Memory B cell (primary cell): ENCODE measurements around the gene GLS2.
"Not testable (repeated sequence)": the region's sequence is repeated elsewhere in the genome, so short reads cannot be mapped to it uniquely, and the experiment has no call there.

ENCODE experiments used
- ATAC-seq: fragments of 150-1000 bp; cut with Tn5 transposase; 2 replicates; pipeline ENCODE4 v1.10.0; 2021; ENCODE audit warnings: low read depth, mild to moderate bottlenecking, moderate library complexity
- DNase-seq, 2 donors: peaks; one replicate each; pipeline ENCODE4 v3.0.0; 2022; ENCODE audit warnings: low spot score in 2 of 2
- H3K27ac Mint-ChIP-seq: one replicate; pipeline ENCODE4 v1.8.0; 2022; ENCODE audit warnings: mild to moderate bottlenecking, moderate library complexity, mixed read lengths
- H3K27me3 Mint-ChIP-seq: one replicate; pipeline ENCODE4 v1.8.0; 2022; ENCODE audit warnings: mixed read lengths
- H3K36me3 Mint-ChIP-seq: one replicate; pipeline ENCODE4 v1.8.0; 2022; ENCODE audit warnings: mild to moderate bottlenecking, mixed read lengths
- H3K4me1 Mint-ChIP-seq: one replicate; pipeline ENCODE4 v1.8.0; 2022; ENCODE audit warnings: mixed read lengths
- H3K4me3 Mint-ChIP-seq: one replicate; pipeline ENCODE4 v1.8.0; 2022; ENCODE audit warnings: mild to moderate bottlenecking, moderate library complexity, mixed read lengths
- H3K9me3 Mint-ChIP-seq: one replicate; pipeline ENCODE4 v1.8.0; 2022; ENCODE audit warnings: mixed read lengths

Gene GLS2

DNA sequence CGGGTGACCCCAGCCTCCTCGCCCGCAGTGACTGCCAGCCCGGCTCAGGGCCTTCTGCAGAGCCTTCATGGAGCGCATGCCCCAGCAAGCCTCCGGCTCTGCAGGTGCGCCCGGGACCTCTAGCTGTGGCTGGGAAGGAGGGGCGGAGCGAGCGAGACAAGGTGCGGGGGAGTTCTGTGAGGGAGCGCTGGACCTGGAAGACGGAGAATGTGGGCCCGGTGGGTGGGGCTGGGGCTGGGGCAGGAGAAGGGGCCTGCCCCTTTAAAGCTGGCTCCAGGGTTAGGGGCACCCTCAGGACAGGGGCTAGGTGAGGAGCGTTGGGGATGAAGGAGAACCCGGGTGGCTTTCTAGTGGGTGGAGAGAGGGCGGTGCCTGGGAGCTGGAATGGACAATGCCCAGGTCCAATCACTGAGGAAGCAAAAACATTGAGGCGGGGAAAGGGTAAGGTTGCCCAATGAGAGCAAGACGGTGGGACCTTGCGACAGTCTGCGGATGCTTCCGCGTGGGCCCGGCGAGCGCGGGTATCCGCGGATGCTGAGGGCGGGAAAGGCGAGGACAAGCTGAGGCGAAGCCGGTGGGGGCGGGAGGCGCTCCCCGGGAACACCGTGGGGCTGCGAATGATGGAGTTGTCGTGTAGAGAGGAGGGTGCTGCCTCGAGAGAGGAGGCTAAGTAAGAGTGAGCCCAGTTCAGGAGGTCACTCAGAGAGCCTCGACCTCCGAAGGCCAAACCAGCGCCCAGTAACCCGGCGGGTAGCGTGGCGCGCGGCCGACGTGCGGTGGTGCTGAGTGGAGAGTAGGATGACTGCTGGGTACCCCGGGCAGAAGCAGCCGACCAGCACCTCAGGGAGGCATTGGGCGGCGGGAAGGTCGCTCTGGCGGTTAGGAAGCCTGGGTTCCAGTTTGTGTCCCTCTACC lies at the start of gene GLS2:
Gene GLS2, minus strand, starts transcription at position 121 of the 915 bp plus-strand sequence. Its CDS starts 43 bp downstream, at position 78.
- Mint-ChIP-seq H3K4me3 (peak within 1 kb of the TSS; percentile 97), H3K9me3 (no peaks in the 10 kb centered on the region), H3K27me3 (peaks cover 3% of the 10 kb centered on the region), H3K27ac (peak within 1 kb of the TSS; percentile 32), H3K36me3 (no peaks in the 10 kb centered on the region), H3K4me1 (peaks cover 10% of the 10 kb centered on the region)
- DNase-seq (peak; percentile 63 to 72), ATAC-seq (peak; percentile 94)

GRCh38 chr12:56537546-56537945 lies 49.6 kb upstream of the GLS2 start:
- no peaks in the 10 kb centered on the region for H3K27me3 Mint-ChIP-seq
- H3K4me1 Mint-ChIP-seq: peaks cover 5% of the 10 kb centered on the region
- ATAC-seq (no peak), DNase-seq (no peak)
- no peak overlapping the region for H3K4me3 Mint-ChIP-seq
- H3K27ac Mint-ChIP-seq: no peak overlapping the region
- H3K36me3 Mint-ChIP-seq: peaks cover 1% of the 10 kb centered on the region
- H3K9me3 Mint-ChIP-seq: no peaks in the 10 kb centered on the region

- no peak overlapping the region for H3K4me3 Mint-ChIP-seq
- no peak overlapping the region for H3K27ac Mint-ChIP-seq
- H3K36me3 Mint-ChIP-seq: peaks cover under 1% of the 10 kb centered on the region
- DNase-seq (no peak), ATAC-seq (no peak)
- H3K27me3 Mint-ChIP-seq: no peaks in the 10 kb centered on the region
- no peaks in the 10 kb centered on the region for H3K4me1 Mint-ChIP-seq
- no peaks in the 10 kb centered on the region for H3K9me3 Mint-ChIP-seq
Measured at GRCh38 chr12:56530390-56531055, 42.6 kb upstream of the GLS2 start.

DNA sequence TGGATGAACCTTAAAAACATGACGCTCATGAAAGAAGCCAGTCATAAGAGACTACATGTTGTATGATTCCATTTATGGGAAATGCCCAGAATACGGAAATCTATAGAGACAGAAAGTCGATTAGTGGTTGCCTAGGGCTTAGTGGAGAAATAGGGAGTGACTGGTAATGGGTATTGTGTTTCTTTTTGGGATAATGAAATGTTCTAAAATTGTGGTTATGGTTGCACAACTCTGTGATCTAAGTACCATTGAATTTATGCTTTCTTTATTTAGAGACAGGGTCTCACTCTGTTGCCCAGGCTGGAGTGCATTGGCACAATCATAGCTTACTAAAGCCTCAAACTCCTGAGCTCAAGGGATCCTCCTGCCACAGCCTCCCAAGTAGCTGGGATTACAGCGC lies 41.7 kb upstream of the GLS2 start:
- ATAC-seq (no peak), DNase-seq (no peak)
- no peaks in the 10 kb centered on the region for H3K9me3 Mint-ChIP-seq
- no peak overlapping the region for H3K4me3 Mint-ChIP-seq
- no peaks in the 10 kb centered on the region for H3K27me3 Mint-ChIP-seq
- no peak overlapping the region for H3K27ac Mint-ChIP-seq
- no peaks in the 10 kb centered on the region for H3K4me1 Mint-ChIP-seq
- no peaks in the 10 kb centered on the region for H3K36me3 Mint-ChIP-seq

GRCh38 chr12:56528846-56529245 lies 40.9 kb upstream of the GLS2 start:
- Mint-ChIP-seq H3K27ac (no peak overlapping the region), H3K4me3 (no peak overlapping the region), H3K27me3 (no peaks in the 10 kb centered on the region), H3K36me3 (no peaks in the 10 kb centered on the region), H3K4me1 (no peaks in the 10 kb centered on the region), H3K9me3 (no peaks in the 10 kb centered on the region)
- DNase-seq: no peak
- no peak for ATAC-seq

DNA sequence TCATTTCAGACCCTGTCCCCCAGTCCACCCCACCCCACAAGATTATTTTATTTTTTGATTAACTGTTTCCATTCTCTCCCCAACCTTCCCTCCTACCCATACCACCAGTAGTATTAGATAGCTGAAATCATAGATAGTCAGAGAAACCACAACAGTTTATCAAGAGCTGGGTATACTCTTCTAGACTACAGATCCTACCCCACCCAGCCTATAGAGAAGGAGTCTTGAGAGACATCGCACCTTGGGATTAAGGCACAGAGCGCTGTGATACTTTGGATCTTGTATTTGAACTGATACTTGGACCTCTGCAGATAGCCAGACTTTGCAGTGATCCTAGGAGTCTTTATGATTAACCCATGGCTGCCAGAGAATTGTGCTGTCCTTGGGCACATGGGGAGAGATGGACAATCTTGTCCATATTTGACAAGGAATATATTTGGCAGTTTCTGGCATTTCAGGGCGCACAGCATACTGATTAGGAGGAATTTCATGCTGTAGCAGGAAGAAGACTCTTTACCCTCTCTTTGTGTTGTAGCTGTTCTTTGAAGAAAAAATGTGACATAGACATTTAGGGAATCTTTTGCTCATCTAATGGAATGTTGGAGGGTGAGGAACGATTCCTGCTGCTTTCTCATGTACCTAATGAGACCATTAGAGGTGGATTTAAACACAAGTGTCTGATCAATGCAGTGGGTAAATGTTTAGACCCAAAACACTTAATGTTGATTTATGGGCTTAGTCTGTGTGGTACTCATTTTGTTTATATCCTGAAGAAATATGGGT lies 34.6 kb upstream of the GLS2 start:
- Mint-ChIP-seq H3K27ac (peak overlapping the region; percentile 96), H3K27me3 (no peaks in the 10 kb centered on the region), H3K4me3 (peak overlapping the region; percentile 97), H3K36me3 (no peaks in the 10 kb centered on the region), H3K4me1 (peaks cover 20% of the 10 kb centered on the region), H3K9me3 (no peaks in the 10 kb centered on the region)
- ATAC-seq (no peak), DNase-seq (no peak)

GRCh38 chr12:56521590-56522371 lies 33.8 kb upstream of the GLS2 start, which contains the start of gene RBMS2:
Gene RBMS2, plus strand, starts transcription at chr12:56521820. Its CDS starts 204 bp downstream, at chr12:56522024.
- H3K27me3 Mint-ChIP-seq: no peaks in the 10 kb centered on the region
- peaks cover 20% of the 10 kb centered on the region for H3K4me1 Mint-ChIP-seq
- peak within 1 kb of the TSS; percentile 97 for H3K4me3 Mint-ChIP-seq
- no peaks in the 10 kb centered on the region for H3K9me3 Mint-ChIP-seq
- peak within 1 kb of the TSS; percentile 96 for H3K27ac Mint-ChIP-seq
- peak in 1 of 2 donors; percentile 30 for DNase-seq
- H3K36me3 Mint-ChIP-seq: no peaks in the 10 kb centered on the region
- ATAC-seq: peak; percentile 98

DNA sequence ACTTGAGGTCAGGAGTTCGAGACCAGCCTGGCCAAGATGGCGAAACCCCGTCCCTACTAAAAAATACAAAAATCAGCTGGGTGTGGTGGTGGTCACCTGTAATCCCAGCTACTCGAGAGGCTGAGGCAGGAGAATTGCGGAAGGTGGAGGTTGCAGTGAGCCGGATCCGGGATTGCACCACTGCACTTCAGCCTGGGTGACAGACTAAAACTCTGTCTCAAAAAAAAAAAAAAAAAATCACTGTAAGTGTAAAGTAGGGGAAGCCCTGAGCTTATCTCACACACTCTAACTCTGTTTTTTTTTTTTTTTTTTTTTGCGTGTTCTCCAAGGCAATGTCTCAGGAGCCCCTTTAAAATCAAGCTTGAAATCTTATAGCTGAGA lies 33.2 kb upstream of the GLS2 start:
- Mint-ChIP-seq H3K9me3 (no peaks in the 10 kb centered on the region), H3K36me3 (no peaks in the 10 kb centered on the region), H3K27ac (peak overlapping the region; percentile 96), H3K4me1 (peaks cover 20% of the 10 kb centered on the region), H3K27me3 (no peaks in the 10 kb centered on the region), H3K4me3 (peak overlapping the region; percentile 97)
- ATAC-seq (peak; percentile 48), DNase-seq (no peak)

DNA sequence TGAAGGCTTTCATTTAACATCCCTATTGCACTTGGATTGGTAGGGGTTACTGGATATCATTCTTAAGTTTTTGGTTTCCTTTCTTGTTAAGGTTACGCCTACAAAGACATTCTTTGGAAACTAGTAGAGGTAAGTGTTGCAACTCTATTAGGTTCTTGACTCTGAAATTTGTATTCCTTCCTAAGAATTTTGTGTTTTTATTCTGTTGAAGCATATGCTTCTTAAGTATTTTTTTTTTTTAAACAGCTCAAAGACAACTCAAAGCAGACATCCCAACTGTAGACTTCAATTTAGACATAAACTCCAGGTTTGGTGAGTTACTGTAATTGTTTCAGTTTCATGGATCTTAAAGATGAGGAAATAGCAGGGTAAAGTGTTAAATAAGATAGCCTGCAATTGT lies 32.5 kb upstream of the GLS2 start:
- Mint-ChIP-seq H3K4me3 (no peak overlapping the region), H3K27ac (no peak overlapping the region), H3K27me3 (no peaks in the 10 kb centered on the region), H3K36me3 (no peaks in the 10 kb centered on the region), H3K9me3 (no peaks in the 10 kb centered on the region), H3K4me1 (peaks cover 20% of the 10 kb centered on the region)
- no peak for ATAC-seq
- DNase-seq: no peak

GRCh38 chr12:56520048-56520447 lies 32.1 kb upstream of the GLS2 start:
- Mint-ChIP-seq H3K4me3 (no peak overlapping the region), H3K4me1 (peaks cover 20% of the 10 kb centered on the region), H3K36me3 (no peaks in the 10 kb centered on the region), H3K27me3 (no peaks in the 10 kb centered on the region), H3K9me3 (no peaks in the 10 kb centered on the region), H3K27ac (no peak overlapping the region)
- ATAC-seq (no peak), DNase-seq (no peak)

DNA sequence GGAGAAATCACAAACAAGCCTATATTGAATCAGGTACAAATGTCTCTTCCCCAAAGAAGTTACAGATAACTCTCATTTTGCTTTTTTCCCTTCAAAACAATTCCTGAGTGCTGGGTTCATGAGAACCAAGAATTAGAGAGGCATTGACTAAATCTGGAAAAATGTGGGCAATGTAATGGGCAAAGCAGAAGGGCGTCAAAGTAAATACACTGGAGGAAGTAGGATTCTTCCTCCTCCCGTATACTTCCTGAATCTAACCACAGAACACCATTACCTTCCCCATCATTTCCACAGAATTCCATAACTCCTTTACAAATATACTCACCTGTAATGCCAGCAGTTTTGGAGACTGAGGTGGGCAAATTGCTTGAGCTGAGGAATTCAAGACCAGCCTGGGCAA lies 30.6 kb upstream of the GLS2 start:
- no peak overlapping the region for H3K4me3 Mint-ChIP-seq
- no peaks in the 10 kb centered on the region for H3K36me3 Mint-ChIP-seq
- DNase-seq (no peak), ATAC-seq (no peak)
- no peak overlapping the region for H3K27ac Mint-ChIP-seq
- H3K27me3 Mint-ChIP-seq: no peaks in the 10 kb centered on the region
- H3K9me3 Mint-ChIP-seq: no peaks in the 10 kb centered on the region
- H3K4me1 Mint-ChIP-seq: peaks cover 20% of the 10 kb centered on the region

DNA sequence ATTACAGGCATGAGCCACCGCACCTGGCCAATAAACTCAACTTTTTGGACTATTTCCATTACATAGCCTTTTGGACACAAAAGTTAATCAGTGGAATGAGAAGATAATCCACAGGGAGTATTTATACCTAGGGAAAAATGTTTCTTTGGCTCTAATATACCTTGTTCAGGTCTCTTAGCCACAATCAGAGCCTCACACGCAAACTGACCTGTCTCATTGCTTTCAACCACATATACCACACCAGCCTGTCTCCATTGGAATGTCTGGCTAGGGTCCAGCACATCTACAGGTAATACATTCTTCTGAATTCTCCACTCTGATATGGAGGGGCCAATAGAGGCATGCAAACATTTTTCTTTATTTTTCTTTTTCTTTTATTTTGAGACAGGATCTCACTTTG lies 29.9 kb upstream of the GLS2 start:
- H3K4me1 Mint-ChIP-seq: peaks cover 17% of the 10 kb centered on the region
- no peak for DNase-seq
- no peak for ATAC-seq
- no peaks in the 10 kb centered on the region for H3K27me3 Mint-ChIP-seq
- no peaks in the 10 kb centered on the region for H3K9me3 Mint-ChIP-seq
- H3K27ac Mint-ChIP-seq: no peak overlapping the region
- H3K36me3 Mint-ChIP-seq: no peaks in the 10 kb centered on the region
- no peak overlapping the region for H3K4me3 Mint-ChIP-seq

- H3K4me3 Mint-ChIP-seq, H3K36me3 Mint-ChIP-seq, H3K4me1 Mint-ChIP-seq, H3K27ac Mint-ChIP-seq, H3K27me3 Mint-ChIP-seq, DNase-seq, H3K9me3 Mint-ChIP-seq, ATAC-seq: not testable (repeated sequence)
Measured at GRCh38 chr12:56514014-56514318, 26.0 kb upstream of the GLS2 start.
